HCT116 (cell line): ENCODE measurements around the gene CIDEA. TPM values are rescaled to one million over a fixed set of nuclear protein-coding genes. Genes with fewer than 3 reads are reported as not detected.

Experiments used
- ATAC-seq: fragments of 200-7000 bp; cut with Tn5 transposase; 2 replicates; pipeline ENCODE4 v1.9.1; 2020; ENCODE audit warnings: mild to moderate bottlenecking, moderate library complexity
- BruUV-seq: library from RNA; stranded (reverse); fragments of 400-500 nt; replicated peaks from 2 replicates; lab custom pipeline; 2021; lab: Mats Ljungman, UMichigan
- CTCF ChIA-PET: fragments of 300-600 bp; sonication (Branson Sonifier 250); formaldehyde crosslinking; loops from one replicate; lab custom pipeline; 2021; ENCODE audit warnings: antibody characterized with exemption; lab: Charles Lee
- POLR2A ChIA-PET: fragments of 300-600, 350-600 bp; sonication (Branson Sonifier 250); formaldehyde crosslinking; loops from one replicate; lab custom pipeline; 2021; ENCODE audit warnings: antibody characterized with exemption; lab: Charles Lee
- RAD21 ChIA-PET, 2 experiments: fragments of 300-600 bp; sonication (Branson Sonifier 250); formaldehyde crosslinking; loops; one replicate each; lab custom pipeline; 2023; ENCODE audit warnings: low total read pairs in 2 of 2; ENCODE audit not compliant: uncharacterized antibody in 2 of 2, unreplicated experiment in 2 of 2, low non-redundant PET in 1 of 2; lab: Charles Lee
- DNase-seq: peaks from one replicate; pipeline ENCODE4 v3.0.0-alpha.2; 2010; ENCODE audit warnings: low read depth, low spot score
- H2AFZ ChIP-seq: fragments of 200-600 bp; shearing (Covaris generic), sonication (generic); 2 replicates; pipeline ENCODE4 v1.6.1; 2017; ENCODE audit warnings: low read depth, mixed run types, mixed read lengths, antibody characterized with exemption, low read length; ENCODE audit not compliant: poor library complexity, severe bottlenecking
- H3K27ac ChIP-seq: 2 replicates; pipeline ENCODE4 v1.5.1; 2012; ENCODE audit warnings: low read depth, low read length
- H3K27me3 ChIP-seq: fragments of 200-600 bp; sonication (generic); 2 replicates; pipeline ENCODE4 v1.6.1; 2016; ENCODE audit warnings: mixed run types, low read length, mixed read lengths; ENCODE audit not compliant: insufficient read depth
- H3K36me3 ChIP-seq, 2 experiments: fragments of 200-500 bp in 1 of 2; fragments of 200-600 bp in 1 of 2; sonication (Bioruptor generic) in 1 of 2; sonication (generic) in 1 of 2; 2 replicates each; pipeline versions ENCODE4 v1.5.1 to v1.6.1; 2014 to 2016; ENCODE audit warnings: low read length in 2 of 2, inconsistent platforms in 1 of 2, mixed read lengths in 1 of 2, mixed run types in 1 of 2; ENCODE audit not compliant: insufficient read depth in 2 of 2, control insufficient read depth in 1 of 2
- H3K4me1 ChIP-seq, 2 experiments: fragments of 200-600 bp in 1 of 2; sonication (generic) in 1 of 2; 2 replicates each; pipeline versions ENCODE4 v1.5.1 to v1.6.1; 2012 to 2017; ENCODE audit warnings: low read length in 2 of 2, inconsistent platforms in 1 of 2, mild to moderate bottlenecking in 1 of 2, mixed read lengths in 1 of 2, mixed run types in 1 of 2, moderate library complexity in 1 of 2; ENCODE audit not compliant: insufficient read depth in 2 of 2, control insufficient read depth in 1 of 2
- H3K4me2 ChIP-seq: fragments of 200-600 bp; sonication (generic); 2 replicates; pipeline ENCODE4 v1.6.1; 2017; ENCODE audit warnings: mixed run types, low read length, mixed read lengths
- H3K4me3 ChIP-seq, 2 experiments: fragments of 200-600 bp in 1 of 2; sonication (generic) in 1 of 2; replicated peaks in 1 of 2; 2 replicates each; pipeline ENCODE4 v1.5.1; 2011 to 2016; ENCODE audit warnings: low read length in 2 of 2, control low read depth in 1 of 2, low read depth in 1 of 2, mild to moderate bottlenecking in 1 of 2, mixed read lengths in 1 of 2, mixed run types in 1 of 2
- H3K79me2 ChIP-seq: fragments of 200-600 bp; sonication (generic); 2 replicates; pipeline ENCODE4 v1.6.1; 2017; ENCODE audit warnings: mild to moderate bottlenecking, mixed run types, low read length, moderate library complexity, mixed read lengths; ENCODE audit not compliant: insufficient read depth
- H3K9ac ChIP-seq: fragments of 200-600 bp; sonication (generic); 2 replicates; pipeline ENCODE4 v1.6.1; 2016; ENCODE audit warnings: low read length, mixed read lengths
- H3K9me2 ChIP-seq: fragments of 200-600 bp; sonication (generic), shearing (Covaris generic); 2 replicates; pipeline ENCODE4 v1.6.1; 2017; ENCODE audit warnings: mixed run types, mild to moderate bottlenecking, moderate library complexity; ENCODE audit not compliant: insufficient read depth
- H3K9me3 ChIP-seq, 2 experiments: fragments of 200-500 bp in 1 of 2; fragments of 200-600 bp in 1 of 2; sonication (Bioruptor generic) in 1 of 2; sonication (generic) in 1 of 2; 2 replicates each; pipeline ENCODE4 v1.6.1; 2014 to 2017; ENCODE audit warnings: low read length in 2 of 2, mixed read lengths in 2 of 2, inconsistent platforms in 1 of 2, low read depth in 1 of 2, mild to moderate bottlenecking in 1 of 2, mixed run types in 1 of 2, moderate library complexity in 1 of 2; ENCODE audit not compliant: control insufficient read depth in 1 of 2, insufficient read depth in 1 of 2
- H4K20me1 ChIP-seq: fragments of 200-600 bp; sonication (generic), shearing (Covaris generic); 2 replicates; pipeline ENCODE4 v1.6.1; 2017; ENCODE audit warnings: mixed run types, mild to moderate bottlenecking, moderate library complexity; ENCODE audit not compliant: insufficient read depth
- CBX3 ChIP-seq: IDR thresholded peaks from 2 replicates; pipeline ENCODE4 v1.6.1; 2012; ENCODE audit warnings: low read depth
- EZH2phosphoT487 ChIP-seq: fragments of 200-600 bp; IDR thresholded peaks from 2 replicates; pipeline ENCODE4 v1.6.1; 2018; ENCODE audit warnings: antibody characterized with exemption, borderline replicate concordance
- JUND ChIP-seq: IDR thresholded peaks from 2 replicates; pipeline ENCODE4 v1.6.1; 2012
- RAD21 ChIP-seq: IDR thresholded peaks from 2 replicates; pipeline ENCODE4 v1.6.1; 2012; ENCODE audit warnings: low read depth, mild to moderate bottlenecking
- SIN3A ChIP-seq: IDR thresholded peaks from 2 replicates; pipeline ENCODE4 v1.6.1; 2012; ENCODE audit warnings: low read depth
- TCF7L2 ChIP-seq: IDR thresholded peaks from 2 replicates; pipeline ENCODE4 v1.7.0; 2011; ENCODE audit warnings: borderline replicate concordance, inconsistent platforms; ENCODE audit not compliant: insufficient read depth, insufficient read length; ENCODE audit errors: extremely low read depth
- ZNF274 ChIP-seq: fragments of 200-500 bp; sonication (Bioruptor generic); IDR thresholded peaks from 2 replicates; pipeline ENCODE4 v1.6.1; 2014; ENCODE audit warnings: mild to moderate bottlenecking, low read depth, low read length, inconsistent platforms
- intact Hi-C: fragments of 100-400 bp; cut with micrococcal nuclease; formaldehyde crosslinking; loops from 2 replicates; pipeline ENCODE4 v1.10.0; 2022
- total RNA-seq: library from RNA; stranded (reverse); gene quantifications from one replicate; pipeline ENCODE4 v1.2.1, GENCODE V29; 2021; ENCODE audit not compliant: unreplicated experiment
- TF ChIP-seq, protein P1 (sequence below): IDR thresholded peaks from 2 replicates; pipeline ENCODE4 v1.6.1; 2012
- TF ChIP-seq, protein P2 (sequence below), 3 experiments: fragments of 200-600 bp in 1 of 3; sonication (generic) in 1 of 3; IDR thresholded peaks in 2 of 3; conservative IDR thresholded peaks in 1 of 3; 2 replicates each; pipeline ENCODE4 v1.5.1; 2012 to 2017; ENCODE audit warnings: low read depth in 2 of 3, low read length in 2 of 3, antibody characterized with exemption in 1 of 3, borderline replicate concordance in 1 of 3, control low read depth in 1 of 3, mild to moderate bottlenecking in 1 of 3, mixed read lengths in 1 of 3, mixed run types in 1 of 3, moderate library complexity in 1 of 3; ENCODE audit not compliant: insufficient read depth in 1 of 3
- TF ChIP-seq, protein P3 (sequence below): IDR thresholded peaks from 2 replicates; pipeline ENCODE4 v1.6.1; 2012; ENCODE audit warnings: low read depth
- TF ChIP-seq, protein P4 (sequence below): IDR thresholded peaks from 2 replicates; pipeline ENCODE4 v1.6.1; 2011; ENCODE audit warnings: mild to moderate bottlenecking, low read length, moderate library complexity; ENCODE audit not compliant: insufficient replicate concordance; ENCODE audit errors: extremely low read depth

CIDEA gene
- total RNA-seq, 1 experiment from 2014 or later = not detected

DNA sequence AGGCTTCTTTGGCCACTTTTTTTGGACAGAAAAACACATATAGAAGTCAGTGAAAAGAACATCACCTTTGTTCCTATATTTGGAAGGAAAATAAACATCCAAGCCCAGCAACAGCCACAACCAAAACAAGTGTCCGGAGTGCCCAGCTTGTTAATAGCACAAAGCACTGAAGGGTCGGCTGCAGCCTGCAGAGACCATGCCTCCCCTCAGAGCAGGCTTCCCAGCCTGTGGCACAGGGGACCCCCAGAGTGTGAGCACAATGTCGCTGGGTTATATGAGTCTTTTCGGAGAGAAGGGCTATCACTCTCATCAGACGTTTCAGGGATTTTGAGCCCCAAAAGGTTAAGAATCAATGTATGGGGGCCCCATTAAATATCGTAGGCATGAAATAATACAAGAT lies 6.2 kb upstream of the CIDEA start:
- ChIA-PET RAD21 (no interaction called here), CTCF (interaction anchor here (1.1 to 1.5 kb wide), 2 partner anchors 8 to 24 kb away, joined by 4 to 8 read pairs; no protein-coding TSS in a partner anchor), POLR2A (no interaction called here)
- ATAC-seq (no peak), DNase-seq (no peak)
- Histone ChIP-seq H3K9me2 (no peaks in the 10 kb centered on the region), H4K20me1 (no peaks in the 10 kb centered on the region), H2AFZ (no peak overlapping the region), H3K4me1 (no peaks in the 10 kb centered on the region), H3K9me3 (no peaks in the 10 kb centered on the region), H3K4me2 (no peak overlapping the region), H3K9ac (no peak overlapping the region), H3K36me3 (no peaks in the 10 kb centered on the region), H3K27me3 (no peaks in the 10 kb centered on the region), H3K4me3 (no peak overlapping the region), H3K27ac (no peak overlapping the region), H3K79me2 (no peaks in the 10 kb centered on the region)
- TF ChIP-seq, protein P1, sequence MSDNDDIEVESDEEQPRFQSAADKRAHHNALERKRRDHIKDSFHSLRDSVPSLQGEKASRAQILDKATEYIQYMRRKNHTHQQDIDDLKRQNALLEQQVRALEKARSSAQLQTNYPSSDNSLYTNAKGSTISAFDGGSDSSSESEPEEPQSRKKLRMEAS = no peak
- TF ChIP-seq SIN3A (no peak), TCF7L2 (no peak), ZNF274 (no peak), EZH2phosphoT487 (no peak), RAD21 (no peak), CBX3 (no peak)
- intact Hi-C loops = no loop called here
- BruUV-seq = no TSS peak

DNA sequence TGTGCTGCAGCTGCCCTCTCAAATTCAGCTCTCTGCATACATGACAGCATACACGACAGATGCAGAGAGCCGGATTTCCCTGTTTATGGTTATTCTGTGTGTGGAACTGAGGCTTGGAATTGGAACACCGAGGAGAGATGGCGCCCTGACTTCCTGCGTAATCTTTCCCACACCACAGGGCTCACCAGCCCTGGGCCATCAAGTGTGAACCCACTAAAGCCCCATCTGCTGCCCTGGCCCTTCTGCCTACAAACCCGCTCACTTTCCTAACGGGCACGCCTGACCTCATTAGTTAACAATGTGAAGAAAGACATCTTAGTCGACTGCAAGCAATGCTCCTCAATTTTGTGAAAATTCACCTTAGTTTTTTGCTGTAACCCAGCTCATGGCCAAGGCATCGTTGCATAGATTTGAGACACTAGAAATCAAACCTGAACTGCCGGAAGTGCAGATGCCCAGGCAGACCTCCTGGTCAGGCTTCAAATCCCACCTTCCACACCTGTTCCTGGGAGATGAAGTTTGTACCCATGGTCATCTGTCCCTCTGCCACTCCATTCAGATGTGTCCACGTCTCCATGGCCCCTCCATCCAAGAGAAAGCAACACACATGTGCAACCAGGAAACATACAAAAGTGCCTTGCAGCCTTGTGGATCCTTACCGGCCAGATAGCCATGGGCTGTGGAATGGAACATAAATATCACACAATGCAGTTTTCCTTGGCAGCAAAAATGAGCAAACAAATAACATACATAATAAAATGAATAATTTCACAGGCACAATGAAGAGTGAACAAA lies 5.0 kb upstream of the CIDEA start:
- no peak overlapping the region for H3K27ac ChIP-seq
- H4K20me1 ChIP-seq = no peaks in the 10 kb centered on the region
- no peaks in the 10 kb centered on the region for H3K79me2 ChIP-seq
- H3K9ac ChIP-seq = no peak overlapping the region
- no peak for ATAC-seq
- H3K4me2 ChIP-seq = no peak overlapping the region
- H3K9me2 ChIP-seq = no peaks in the 10 kb centered on the region
- DNase-seq = no peak
- H2AFZ ChIP-seq = no peak overlapping the region
- BruUV-seq = no TSS peak
- ChIA-PET CTCF (no interaction called here), RAD21 (no interaction called here), POLR2A (no interaction called here)
- H3K4me3 ChIP-seq = no peak overlapping the region
- no peaks in the 10 kb centered on the region for H3K9me3 ChIP-seq
- H3K4me1 ChIP-seq = no peaks in the 10 kb centered on the region
- H3K27me3 ChIP-seq = no peaks in the 10 kb centered on the region
- intact Hi-C loops = no loop called here
- no peaks in the 10 kb centered on the region for H3K36me3 ChIP-seq
- TF ChIP-seq, protein P2, sequence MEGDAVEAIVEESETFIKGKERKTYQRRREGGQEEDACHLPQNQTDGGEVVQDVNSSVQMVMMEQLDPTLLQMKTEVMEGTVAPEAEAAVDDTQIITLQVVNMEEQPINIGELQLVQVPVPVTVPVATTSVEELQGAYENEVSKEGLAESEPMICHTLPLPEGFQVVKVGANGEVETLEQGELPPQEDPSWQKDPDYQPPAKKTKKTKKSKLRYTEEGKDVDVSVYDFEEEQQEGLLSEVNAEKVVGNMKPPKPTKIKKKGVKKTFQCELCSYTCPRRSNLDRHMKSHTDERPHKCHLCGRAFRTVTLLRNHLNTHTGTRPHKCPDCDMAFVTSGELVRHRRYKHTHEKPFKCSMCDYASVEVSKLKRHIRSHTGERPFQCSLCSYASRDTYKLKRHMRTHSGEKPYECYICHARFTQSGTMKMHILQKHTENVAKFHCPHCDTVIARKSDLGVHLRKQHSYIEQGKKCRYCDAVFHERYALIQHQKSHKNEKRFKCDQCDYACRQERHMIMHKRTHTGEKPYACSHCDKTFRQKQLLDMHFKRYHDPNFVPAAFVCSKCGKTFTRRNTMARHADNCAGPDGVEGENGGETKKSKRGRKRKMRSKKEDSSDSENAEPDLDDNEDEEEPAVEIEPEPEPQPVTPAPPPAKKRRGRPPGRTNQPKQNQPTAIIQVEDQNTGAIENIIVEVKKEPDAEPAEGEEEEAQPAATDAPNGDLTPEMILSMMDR (IDR thresholded peaks at IDR 0.05 in 2 of 3, conservative IDR thresholded peaks at IDR 0.05 in 1 of 3; ENCODE audit: borderline replicate concordance in 1 of 3, insufficient read depth in 1 of 3, low read depth in 2 of 3, low read length in 2 of 3) = no peak
- TF ChIP-seq, protein P3, sequence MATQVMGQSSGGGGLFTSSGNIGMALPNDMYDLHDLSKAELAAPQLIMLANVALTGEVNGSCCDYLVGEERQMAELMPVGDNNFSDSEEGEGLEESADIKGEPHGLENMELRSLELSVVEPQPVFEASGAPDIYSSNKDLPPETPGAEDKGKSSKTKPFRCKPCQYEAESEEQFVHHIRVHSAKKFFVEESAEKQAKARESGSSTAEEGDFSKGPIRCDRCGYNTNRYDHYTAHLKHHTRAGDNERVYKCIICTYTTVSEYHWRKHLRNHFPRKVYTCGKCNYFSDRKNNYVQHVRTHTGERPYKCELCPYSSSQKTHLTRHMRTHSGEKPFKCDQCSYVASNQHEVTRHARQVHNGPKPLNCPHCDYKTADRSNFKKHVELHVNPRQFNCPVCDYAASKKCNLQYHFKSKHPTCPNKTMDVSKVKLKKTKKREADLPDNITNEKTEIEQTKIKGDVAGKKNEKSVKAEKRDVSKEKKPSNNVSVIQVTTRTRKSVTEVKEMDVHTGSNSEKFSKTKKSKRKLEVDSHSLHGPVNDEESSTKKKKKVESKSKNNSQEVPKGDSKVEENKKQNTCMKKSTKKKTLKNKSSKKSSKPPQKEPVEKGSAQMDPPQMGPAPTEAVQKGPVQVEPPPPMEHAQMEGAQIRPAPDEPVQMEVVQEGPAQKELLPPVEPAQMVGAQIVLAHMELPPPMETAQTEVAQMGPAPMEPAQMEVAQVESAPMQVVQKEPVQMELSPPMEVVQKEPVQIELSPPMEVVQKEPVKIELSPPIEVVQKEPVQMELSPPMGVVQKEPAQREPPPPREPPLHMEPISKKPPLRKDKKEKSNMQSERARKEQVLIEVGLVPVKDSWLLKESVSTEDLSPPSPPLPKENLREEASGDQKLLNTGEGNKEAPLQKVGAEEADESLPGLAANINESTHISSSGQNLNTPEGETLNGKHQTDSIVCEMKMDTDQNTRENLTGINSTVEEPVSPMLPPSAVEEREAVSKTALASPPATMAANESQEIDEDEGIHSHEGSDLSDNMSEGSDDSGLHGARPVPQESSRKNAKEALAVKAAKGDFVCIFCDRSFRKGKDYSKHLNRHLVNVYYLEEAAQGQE = no peak
- TF ChIP-seq JUND = no peak
- TF ChIP-seq, protein P4, sequence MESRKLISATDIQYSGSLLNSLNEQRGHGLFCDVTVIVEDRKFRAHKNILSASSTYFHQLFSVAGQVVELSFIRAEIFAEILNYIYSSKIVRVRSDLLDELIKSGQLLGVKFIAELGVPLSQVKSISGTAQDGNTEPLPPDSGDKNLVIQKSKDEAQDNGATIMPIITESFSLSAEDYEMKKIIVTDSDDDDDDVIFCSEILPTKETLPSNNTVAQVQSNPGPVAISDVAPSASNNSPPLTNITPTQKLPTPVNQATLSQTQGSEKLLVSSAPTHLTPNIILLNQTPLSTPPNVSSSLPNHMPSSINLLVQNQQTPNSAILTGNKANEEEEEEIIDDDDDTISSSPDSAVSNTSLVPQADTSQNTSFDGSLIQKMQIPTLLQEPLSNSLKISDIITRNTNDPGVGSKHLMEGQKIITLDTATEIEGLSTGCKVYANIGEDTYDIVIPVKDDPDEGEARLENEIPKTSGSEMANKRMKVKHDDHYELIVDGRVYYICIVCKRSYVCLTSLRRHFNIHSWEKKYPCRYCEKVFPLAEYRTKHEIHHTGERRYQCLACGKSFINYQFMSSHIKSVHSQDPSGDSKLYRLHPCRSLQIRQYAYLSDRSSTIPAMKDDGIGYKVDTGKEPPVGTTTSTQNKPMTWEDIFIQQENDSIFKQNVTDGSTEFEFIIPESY = no peak
